ENCODE measurements around the gene PGF.
"Not testable (repeated sequence)": the region's sequence is repeated elsewhere in the genome, so short reads cannot be mapped to it uniquely, and the experiment has no call there.

PGF gene

DNA sequence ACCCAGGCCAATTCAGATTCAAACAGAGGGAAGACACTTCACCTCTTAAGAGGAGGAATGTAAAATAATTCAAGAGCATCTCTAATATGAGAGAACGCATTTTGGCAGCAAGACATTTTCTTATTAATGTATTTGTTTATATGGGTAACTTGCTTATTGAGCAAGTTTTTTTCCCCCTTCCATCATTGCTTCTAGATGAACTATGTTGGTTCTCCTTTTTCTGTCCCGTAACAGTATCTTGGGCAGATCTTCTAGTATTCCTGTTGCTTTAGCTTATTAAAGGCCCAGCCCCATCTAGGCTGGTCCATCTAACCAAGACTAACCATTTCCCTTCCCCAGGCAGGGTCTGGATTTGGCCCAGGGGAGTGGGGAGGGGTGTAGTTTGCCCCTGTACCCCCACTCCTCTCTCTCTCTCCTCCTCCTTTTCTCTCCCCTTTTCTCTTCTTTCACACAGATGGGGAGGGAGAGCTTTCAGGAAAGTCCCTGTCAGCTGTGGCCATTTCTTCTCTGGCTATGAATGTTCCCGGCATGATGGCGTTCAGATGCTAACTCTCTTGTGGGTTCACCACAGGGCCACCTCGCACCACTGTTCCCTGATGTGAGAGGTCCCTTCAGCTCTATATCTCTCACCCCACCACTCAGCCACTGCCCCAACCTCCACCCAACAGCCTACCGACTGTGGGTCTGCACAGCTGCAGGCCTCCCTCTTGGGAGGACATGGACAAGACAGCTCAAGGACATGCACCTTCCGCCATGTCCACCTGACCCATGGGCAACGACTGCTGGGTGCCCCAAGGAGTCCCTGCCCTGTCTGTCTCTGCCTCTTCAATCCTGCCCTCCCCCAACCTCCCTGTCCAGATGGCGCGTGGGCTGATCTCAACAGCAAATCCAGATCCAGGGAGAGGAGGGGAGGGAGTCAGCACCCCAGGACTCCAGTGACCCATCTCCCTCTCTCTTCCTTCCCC lies 16.6 kb downstream of the PGF start:
- DNase-seq (ENCODE audit: insufficient read length, low spot score) (no peak), FAIRE-seq (no peak)
- TF ChIP-seq POU2F2 (IDR thresholded peaks at IDR 0.05; ENCODE audit: low read depth, low read length) (no peak), TAF1 (IDR thresholded peaks at IDR 0.05; ENCODE audit: low read depth, low read length) (no peak), SPI1 (IDR thresholded peaks at IDR 0.05; ENCODE audit: low read depth, low read length) (no peak), PAX5 (IDR thresholded peaks at IDR 0.05; ENCODE audit: insufficient read depth, low read length, severe bottlenecking) (no peak), POLR2AphosphoS5 (IDR thresholded peaks at IDR 0.05; ENCODE audit: low read depth, low read length) (no peak), POLR2A (IDR thresholded peaks at IDR 0.05; ENCODE audit: low read depth, low read length) (no peak)

DNA sequence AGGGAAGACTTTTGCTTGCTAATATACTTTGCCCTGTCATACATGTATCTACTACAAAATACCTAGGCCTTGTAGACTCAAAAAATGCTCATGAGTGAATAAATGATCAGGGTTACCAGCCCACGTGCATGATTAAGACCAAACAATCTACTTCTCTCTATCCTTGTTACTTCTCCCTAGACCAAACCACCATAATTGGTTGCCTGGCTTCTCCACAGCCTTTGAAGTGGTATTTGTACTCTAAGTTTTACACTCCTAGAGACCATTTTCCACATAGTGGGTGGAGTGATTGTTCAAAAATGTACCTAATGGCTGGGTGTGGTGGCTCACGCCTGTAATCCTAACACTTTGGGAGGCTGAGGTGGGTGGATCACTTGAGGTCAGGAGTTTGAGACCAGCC lies 18.2 kb downstream of the PGF start:
- no peak for FAIRE-seq
- DNase-seq (ENCODE audit: insufficient read length, low spot score): no peak
- no peak for TF ChIP-seq PAX5 (IDR thresholded peaks at IDR 0.05; ENCODE audit: insufficient read depth, low read length, severe bottlenecking)
- no peak for TF ChIP-seq SPI1 (IDR thresholded peaks at IDR 0.05; ENCODE audit: low read depth, low read length)
- TF ChIP-seq POLR2A (IDR thresholded peaks at IDR 0.05; ENCODE audit: low read depth, low read length): no peak
- TF ChIP-seq TAF1 (IDR thresholded peaks at IDR 0.05; ENCODE audit: low read depth, low read length): no peak
- TF ChIP-seq POU2F2 (IDR thresholded peaks at IDR 0.05; ENCODE audit: low read depth, low read length): no peak
- TF ChIP-seq POLR2AphosphoS5 (IDR thresholded peaks at IDR 0.05; ENCODE audit: low read depth, low read length): no peak

DNA sequence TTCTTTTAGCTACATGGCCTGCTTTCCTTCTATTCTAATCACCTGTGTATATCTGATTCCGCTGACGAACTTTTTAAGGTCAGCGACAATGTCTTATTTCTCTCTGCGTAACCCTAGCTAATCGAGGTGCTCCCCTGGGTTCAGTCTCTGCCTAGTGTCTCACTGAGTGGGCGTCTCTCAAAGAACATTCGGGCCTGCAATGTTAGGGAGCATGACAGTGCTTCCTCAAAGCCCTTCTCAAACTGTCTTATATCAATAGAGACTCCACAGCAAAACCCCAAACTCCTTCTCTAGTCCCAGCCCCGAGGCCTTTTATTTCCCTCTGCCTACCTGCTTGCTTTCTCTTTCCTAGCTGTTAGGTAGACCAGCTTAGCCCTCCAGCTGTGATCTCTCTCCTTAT lies 18.7 kb downstream of the PGF start:
- FAIRE-seq (no peak), DNase-seq (ENCODE audit: insufficient read length, low spot score) (no peak)
- no peak for TF ChIP-seq POU2F2 (IDR thresholded peaks at IDR 0.05; ENCODE audit: low read depth, low read length)
- TF ChIP-seq SPI1 (IDR thresholded peaks at IDR 0.05; ENCODE audit: low read depth, low read length): no peak
- TF ChIP-seq TAF1 (IDR thresholded peaks at IDR 0.05; ENCODE audit: low read depth, low read length): no peak
- no peak for TF ChIP-seq POLR2A (IDR thresholded peaks at IDR 0.05; ENCODE audit: low read depth, low read length)
- TF ChIP-seq POLR2AphosphoS5 (IDR thresholded peaks at IDR 0.05; ENCODE audit: low read depth, low read length): no peak
- TF ChIP-seq PAX5 (IDR thresholded peaks at IDR 0.05; ENCODE audit: insufficient read depth, low read length, severe bottlenecking): no peak

DNA sequence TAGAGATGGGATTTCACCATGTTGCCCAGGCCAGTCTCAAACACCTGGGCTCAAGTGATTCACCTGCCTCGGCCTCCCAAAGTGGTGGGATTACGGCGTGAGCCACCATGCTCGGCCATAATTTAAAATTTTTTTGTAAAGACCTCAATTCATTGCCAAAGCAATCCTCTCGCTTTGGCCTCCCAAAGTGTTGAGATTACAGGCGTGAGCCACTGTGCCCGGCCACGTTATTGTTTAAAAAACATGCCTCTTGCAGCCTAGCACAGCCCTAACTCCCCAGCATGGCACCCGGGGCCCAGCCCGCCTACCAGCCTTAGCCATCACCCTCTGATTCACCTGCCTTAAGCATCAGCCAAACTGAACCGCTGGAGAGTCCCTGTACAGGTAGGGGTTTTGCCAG lies 19.2 kb downstream of the PGF start:
- DNase-seq (ENCODE audit: insufficient read length, low spot score): no peak
- TF ChIP-seq POLR2A (IDR thresholded peaks at IDR 0.05; ENCODE audit: low read depth, low read length) (no peak), POLR2AphosphoS5 (IDR thresholded peaks at IDR 0.05; ENCODE audit: low read depth, low read length) (no peak), PAX5 (IDR thresholded peaks at IDR 0.05; ENCODE audit: insufficient read depth, low read length, severe bottlenecking) (no peak), TAF1 (IDR thresholded peaks at IDR 0.05; ENCODE audit: low read depth, low read length) (no peak), SPI1 (IDR thresholded peaks at IDR 0.05; ENCODE audit: low read depth, low read length) (no peak), POU2F2 (IDR thresholded peaks at IDR 0.05; ENCODE audit: low read depth, low read length) (no peak)
- FAIRE-seq: no peak

DNA sequence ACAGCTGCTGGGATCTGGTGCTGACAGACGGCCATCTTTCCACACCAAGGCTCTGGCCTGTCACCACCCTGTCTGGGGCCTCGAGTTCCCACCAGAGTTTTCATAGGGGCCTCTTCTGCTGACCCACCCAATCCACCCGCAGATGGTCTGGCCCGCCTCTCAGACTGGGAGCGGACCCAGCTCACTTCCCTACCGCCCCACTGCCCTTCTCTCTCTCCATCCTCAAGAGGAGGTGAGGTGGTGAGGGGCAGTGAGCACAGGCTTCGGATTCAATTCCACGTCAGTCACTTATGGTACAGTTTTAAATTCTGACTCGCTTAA lies 20.1 kb downstream of the PGF start:
- TF ChIP-seq POLR2A (IDR thresholded peaks at IDR 0.05; ENCODE audit: low read depth, low read length): no peak
- TF ChIP-seq TAF1 (IDR thresholded peaks at IDR 0.05; ENCODE audit: low read depth, low read length): no peak
- no peak for TF ChIP-seq SPI1 (IDR thresholded peaks at IDR 0.05; ENCODE audit: low read depth, low read length)
- no peak for TF ChIP-seq PAX5 (IDR thresholded peaks at IDR 0.05; ENCODE audit: insufficient read depth, low read length, severe bottlenecking)
- no peak for TF ChIP-seq POU2F2 (IDR thresholded peaks at IDR 0.05; ENCODE audit: low read depth, low read length)
- no peak for TF ChIP-seq POLR2AphosphoS5 (IDR thresholded peaks at IDR 0.05; ENCODE audit: low read depth, low read length)
- no peak for DNase-seq (ENCODE audit: insufficient read length, low spot score)
- FAIRE-seq: no peak

DNA sequence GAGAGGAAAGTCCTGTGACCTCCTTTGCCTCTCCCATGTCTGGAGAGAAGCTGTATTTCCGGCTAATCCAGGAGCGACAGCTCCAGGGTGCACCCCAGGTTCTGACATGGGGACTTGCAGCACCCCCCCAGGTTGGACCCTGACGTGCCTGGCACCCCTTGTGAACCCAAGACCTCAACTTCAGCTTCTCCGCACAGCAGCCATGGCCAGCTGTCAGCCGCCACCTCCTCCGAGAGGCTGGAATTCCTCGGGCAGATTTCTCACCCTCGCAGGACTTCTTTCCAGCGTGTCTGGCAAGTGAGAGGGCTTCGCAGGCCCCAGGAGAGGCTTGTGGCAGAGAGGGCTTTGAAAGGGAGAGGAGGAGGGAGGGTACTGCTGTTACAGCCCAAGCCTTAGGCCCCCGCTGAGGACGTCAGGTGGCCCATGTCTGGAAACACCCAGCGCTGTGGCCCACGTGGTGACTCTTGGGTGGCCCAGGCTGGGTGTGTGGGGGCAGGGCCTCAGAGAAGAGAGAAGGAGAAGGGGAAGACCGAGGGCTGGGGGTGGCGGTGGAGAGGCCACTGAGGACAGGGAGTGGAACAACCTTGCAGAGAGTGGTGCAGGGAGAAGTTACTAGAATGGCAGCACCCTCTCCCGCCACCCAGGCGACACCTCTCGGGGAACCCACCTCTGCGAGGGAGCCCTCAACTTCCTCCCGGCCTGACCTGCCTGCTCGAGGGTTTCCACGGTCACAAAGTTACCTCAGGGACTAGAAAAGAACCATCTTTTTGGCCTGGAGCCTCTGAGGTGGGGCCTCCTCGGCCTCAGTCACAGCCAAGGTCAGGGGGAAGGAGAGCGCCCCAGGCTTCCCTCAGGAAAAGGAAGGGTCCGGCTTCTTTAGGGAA lies 20.7 kb downstream of the PGF start:
- FAIRE-seq (peak; percentile 72), DNase-seq (ENCODE audit: insufficient read length, low spot score) (no peak)
- no peak for TF ChIP-seq SPI1 (IDR thresholded peaks at IDR 0.05; ENCODE audit: low read depth, low read length)

DNA sequence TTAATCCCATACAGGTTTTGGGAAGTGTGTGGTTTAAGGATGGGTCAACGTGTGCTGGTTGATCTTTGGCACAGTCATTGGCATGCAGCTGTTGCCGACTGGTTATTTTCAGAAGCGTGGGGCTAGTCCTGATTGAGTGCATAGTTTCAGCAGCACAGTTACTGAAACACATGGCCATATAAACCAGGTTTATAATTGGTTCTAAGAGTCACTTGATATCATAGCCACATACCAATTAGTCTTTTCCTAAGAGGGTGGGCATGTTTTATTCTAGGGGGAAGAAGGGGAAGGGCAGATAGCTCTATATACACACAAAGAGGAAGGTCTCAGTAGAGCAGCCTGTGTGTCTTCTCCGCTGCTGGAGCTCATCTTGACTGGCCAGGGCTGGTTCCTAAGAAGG lies 21.4 kb downstream of the PGF start:
- TF ChIP-seq POU2F2 (IDR thresholded peaks at IDR 0.05; ENCODE audit: low read depth, low read length): no peak
- no peak for TF ChIP-seq POLR2AphosphoS5 (IDR thresholded peaks at IDR 0.05; ENCODE audit: low read depth, low read length)
- TF ChIP-seq TAF1 (IDR thresholded peaks at IDR 0.05; ENCODE audit: low read depth, low read length): no peak
- no peak for TF ChIP-seq PAX5 (IDR thresholded peaks at IDR 0.05; ENCODE audit: insufficient read depth, low read length, severe bottlenecking)
- TF ChIP-seq SPI1 (IDR thresholded peaks at IDR 0.05; ENCODE audit: low read depth, low read length): no peak
- no peak for TF ChIP-seq POLR2A (IDR thresholded peaks at IDR 0.05; ENCODE audit: low read depth, low read length)
- FAIRE-seq (peak; percentile 77), DNase-seq (ENCODE audit: insufficient read length, low spot score) (no peak)

DNA sequence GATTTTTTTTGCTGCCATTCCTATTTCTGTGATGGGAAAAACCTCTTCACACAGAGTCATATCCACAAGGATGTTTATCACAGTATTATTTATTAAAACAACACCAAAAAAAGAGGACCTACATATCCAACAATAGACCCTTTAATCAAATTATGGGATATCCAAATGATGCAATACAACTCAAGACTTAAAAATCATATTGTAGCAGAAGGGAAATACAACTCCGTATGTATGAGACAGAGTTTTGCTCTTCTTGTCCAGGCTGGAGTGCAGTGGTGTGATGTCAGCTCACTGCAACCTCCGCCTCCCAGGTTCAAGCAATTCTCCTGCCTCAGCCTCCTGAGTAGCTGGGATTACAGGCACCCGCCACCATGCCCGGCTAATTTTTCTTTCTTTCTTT lies 22.5 kb downstream of the PGF start:
- not testable (repeated sequence) for DNase-seq (ENCODE audit: insufficient read length, low spot score); FAIRE-seq

DNA sequence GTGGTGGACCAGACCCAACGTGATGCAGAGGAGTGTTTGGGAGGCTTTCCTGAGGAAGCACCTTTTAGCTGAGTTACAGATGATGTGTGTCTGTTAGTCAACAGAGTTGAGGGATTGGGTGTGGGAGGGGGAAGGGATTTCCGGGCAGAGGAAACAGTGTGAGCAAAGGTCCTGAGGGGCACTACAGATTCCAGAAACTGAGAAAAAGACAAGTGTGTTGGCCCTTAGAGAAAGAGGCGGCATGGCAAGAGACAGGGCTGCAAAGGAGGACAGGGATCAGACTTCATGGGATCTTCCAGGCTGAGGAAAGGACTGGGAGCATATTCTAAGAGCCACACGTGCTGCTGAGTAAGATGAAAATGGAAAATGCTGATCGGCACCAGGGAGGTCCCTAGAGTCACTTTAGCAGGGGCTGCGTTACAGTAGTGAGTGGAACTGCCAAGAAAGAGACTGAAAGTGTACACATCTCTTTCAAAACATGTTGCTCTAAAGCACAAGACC lies 22.9 kb downstream of the PGF start:
- TF ChIP-seq TAF1 (IDR thresholded peaks at IDR 0.05; ENCODE audit: low read depth, low read length) (no peak), POU2F2 (IDR thresholded peaks at IDR 0.05; ENCODE audit: low read depth, low read length) (no peak), PAX5 (IDR thresholded peaks at IDR 0.05; ENCODE audit: insufficient read depth, low read length, severe bottlenecking) (no peak), POLR2A (IDR thresholded peaks at IDR 0.05; ENCODE audit: low read depth, low read length) (no peak), SPI1 (IDR thresholded peaks at IDR 0.05; ENCODE audit: low read depth, low read length) (no peak), POLR2AphosphoS5 (IDR thresholded peaks at IDR 0.05; ENCODE audit: low read depth, low read length) (no peak)
- FAIRE-seq (no peak), DNase-seq (ENCODE audit: insufficient read length, low spot score) (no peak)

DNA sequence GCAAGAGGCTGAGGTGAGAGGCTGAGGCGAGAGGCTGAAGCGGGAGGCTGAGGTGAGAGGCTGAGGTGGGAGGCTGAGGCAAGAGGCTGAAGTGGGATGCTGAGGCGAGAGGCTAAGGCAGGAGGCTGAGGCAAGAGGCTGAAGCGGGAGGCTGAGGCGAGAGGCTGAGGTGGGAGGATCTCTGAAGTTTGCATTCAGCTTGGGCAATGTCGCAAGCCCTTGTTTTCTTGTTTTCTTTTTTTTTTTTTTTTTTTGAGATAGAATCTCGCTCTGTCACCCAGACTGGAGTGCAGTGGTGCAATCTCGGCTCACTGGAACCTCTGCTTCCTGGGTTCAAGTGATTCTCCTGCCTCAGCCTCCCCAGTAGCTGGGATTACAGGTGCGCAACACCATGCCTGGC lies 23.7 kb downstream of the PGF start:
- FAIRE-seq; DNase-seq (ENCODE audit: insufficient read length, low spot score): not testable (repeated sequence)
